HG03196 (cell line): ENCODE results near the gene ZNF674.
"Not testable (repeated sequence)": the region's sequence is repeated elsewhere in the genome, so short reads cannot be mapped to it uniquely, and the experiment has no call there.

Source experiments
- ATAC-seq: cut with Tn5 transposase; IDR thresholded peaks from one replicate; pipeline ENCODE4 v1.9.1; 2021; ENCODE audit not compliant: unreplicated experiment

The ZNF674 gene

DNA sequence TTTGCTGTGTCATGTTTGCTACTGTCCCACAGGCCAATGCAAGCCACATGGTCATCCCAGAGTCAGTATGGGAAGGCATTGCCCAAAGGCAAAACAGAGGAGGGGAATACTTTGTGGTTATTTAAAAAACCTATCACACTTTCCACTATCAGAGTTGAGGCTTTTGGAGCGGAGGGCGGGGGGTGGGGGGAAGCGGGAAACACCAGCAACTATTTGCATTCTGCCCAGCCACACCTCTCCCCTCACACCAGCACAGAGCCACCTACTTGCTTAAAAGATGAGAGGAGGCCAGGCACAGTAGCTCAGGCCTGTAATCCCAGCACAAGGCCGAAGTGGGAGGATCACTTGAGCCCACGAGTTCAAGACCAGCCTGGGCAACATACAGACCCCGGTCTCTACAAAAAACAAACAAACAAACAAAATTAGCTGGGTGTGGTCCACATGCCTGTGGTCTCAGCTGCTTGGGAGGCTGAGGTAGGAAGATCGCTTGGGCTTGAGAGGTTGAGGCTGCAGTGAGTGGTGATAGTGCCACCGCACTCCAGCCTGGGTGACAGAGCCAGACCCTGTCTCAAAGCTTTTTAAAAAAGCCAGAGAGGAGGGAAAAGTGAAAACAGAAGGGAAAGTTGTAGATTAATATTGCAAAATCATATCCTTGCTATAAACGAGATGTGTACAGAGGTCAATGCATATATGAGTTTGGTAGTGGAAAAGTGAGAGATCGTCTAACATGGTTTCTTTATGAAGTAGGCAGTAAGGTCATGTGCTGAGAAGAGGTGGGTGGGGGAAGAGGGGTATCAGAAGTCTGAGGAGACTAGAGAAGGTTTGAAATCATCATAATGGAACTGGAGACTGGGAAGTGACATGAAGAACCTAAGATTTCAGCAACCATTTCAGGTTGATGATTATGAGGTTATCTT is 26.5 kb upstream of the ZNF674 start:
- ATAC-seq = no peak

DNA sequence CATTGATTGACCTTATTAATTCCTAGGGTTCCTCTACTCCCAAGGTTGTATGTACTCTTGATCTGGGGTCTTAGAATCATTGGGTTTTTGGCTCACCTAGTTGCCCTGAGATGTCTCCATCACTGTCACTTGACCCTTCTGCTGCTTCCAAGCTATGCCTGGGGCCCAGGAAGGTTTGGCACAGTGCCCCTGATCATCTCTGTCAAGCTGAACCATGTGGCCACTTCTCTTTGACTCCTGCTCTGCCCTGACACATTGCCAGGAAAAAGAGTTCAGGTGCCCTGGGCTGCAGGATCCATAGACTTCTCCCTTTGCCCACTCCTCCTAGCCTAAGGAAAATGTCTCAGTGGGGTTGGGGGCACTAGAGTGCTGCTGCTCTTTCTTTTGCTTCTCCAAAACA is 24.4 kb upstream of the ZNF674 start:
- no peak for ATAC-seq

DNA sequence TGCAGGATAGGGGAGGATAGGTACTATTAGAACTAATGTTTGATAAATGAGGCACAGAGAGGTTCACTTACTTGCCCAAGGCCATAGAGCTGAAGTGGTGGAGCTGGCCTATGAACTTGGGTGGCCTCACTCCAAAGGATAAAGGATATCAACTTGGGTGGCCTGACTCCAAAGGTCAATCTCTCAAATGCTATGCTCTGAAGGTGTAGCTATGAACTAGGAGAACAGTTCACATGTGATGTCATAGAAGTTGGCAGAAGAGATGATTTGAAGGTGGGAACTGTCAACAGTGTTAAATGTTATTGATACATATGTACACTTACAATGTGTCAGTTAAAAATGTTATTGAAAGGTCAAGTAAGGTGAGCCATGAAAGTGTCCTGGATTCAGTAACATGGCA is 22.2 kb upstream of the ZNF674 start:
- no peak for ATAC-seq

DNA sequence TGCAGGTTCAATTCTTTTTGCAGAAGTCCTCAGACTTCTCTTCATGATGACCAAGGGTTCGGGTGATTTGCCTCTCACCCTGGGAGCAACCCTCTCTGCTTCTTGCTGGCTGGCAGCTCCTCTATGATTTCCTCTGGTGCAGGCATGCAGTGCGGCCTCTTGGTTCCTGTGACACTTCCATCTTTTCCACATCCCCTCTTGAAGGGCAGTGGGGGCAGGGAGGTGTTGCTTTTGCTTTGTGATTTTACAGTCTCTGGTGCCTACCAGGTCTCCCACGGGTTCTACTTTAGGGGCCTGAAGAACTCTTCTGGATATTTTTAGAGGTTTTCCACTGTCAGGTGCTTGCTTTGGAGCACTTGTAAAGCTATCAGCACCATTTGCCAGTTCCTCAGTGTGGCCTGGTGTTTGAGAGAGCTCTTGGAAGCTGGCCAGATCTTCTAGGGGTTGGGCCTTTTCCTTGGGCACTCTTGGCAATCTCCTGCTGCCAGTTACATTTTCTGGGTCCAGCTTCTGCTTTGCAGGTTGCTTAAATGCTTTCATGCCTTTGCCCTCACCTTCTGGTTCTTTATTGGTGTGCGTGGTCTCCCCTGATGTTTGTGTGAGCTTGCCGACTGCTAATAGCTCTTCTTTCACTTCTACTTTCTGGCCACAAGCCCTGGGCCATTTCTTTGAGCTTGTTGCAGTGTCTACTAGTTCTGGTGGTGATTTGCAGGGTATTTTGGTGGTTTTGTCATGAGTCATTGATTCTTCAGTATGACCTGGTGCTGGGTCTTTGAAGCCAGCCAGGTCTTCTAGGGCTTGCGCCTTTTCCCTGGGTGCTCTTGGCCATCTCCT is 16.8 kb upstream of the ZNF674 start:
- peak; percentile 98 for ATAC-seq

DNA sequence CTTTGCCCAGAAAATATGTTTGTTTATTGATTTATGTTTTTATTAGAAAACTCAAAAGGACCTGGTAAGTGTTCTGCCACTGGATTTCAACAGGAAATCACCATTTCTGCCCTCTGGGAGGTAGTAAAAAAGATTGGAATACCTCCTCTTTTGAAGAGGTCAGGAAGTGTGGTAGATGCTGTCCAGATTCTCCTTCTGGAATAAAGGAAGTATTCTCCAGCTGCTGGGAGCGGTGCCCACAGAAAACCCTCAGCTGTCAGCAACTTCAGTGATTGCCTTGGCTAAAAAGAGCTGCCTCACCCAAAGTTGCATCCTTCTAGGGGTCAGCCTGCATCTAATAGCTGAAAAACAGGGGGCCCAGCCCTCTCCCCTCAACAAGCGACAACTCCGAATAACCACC is 13.8 kb upstream of the ZNF674 start:
- no peak for ATAC-seq

DNA sequence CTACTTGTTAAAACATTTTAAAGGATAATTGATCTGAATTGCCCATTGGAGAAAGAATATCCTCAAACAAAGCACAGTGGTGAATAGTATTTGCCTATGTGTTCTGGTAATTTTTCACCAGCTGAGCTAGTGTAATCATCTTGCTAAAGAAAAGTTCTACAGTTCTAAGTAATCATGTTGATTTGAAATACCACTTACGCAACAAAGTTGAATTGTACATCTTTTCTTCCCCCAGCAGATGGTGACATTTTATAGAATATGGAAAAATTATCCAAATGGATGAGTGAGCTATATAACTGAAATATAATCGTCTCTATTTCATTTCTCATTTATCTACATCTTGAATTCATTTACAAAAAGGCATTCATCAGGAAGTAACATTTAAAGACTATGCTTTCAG is 9.7 kb upstream of the ZNF674 start:
- no peak for ATAC-seq

DNA sequence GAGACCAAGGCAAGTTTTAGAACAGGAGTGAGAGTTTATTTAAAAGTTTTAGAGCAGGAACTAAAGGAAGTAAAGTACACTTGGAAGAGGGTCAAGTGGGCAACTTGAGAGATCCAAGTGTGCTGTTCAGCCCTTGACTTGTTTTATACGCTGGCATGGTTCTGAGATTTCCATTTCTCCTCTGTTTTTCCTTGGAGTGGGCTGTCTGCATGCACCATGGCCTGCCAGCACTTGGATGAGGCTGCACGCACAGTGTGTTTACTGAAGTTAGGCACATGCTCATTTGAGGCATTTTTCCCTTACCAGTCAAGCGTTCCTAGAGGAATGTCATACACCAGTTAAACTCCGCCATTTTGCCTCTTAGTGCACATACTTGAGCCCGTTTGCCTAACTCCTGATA is 8.7 kb upstream of the ZNF674 start:
- no peak for ATAC-seq

DNA sequence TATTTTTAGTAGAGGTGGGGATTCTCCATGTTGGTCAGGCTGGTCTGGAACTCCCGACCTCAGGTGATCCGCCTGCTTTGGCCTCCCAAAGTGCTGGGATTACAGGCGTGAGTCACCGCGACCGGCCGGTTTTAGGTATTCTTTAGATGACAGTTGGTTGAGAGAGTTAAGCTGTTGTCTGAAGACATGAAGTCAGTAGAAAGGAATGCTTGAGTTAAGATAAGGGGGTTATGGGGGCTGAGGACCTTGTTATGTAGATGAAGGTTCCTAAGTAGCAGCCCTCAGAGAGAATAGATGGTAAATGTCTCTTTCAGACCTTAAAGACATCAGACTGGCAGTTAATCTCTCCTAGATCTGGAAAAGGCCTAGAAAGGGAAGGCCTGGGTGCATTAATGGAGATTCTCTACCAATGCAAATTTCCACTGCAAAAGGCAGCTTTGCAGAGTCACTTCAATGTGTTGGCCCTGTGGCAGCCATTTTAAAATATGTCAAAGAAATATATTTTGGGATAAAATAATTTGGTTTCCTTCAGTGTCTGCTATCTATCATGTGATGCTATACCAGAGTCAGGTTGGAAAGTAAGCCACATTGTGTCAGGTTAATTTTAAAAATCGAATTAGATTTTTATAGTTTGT is 6.4 kb upstream of the ZNF674 start:
- no peak for ATAC-seq

DNA sequence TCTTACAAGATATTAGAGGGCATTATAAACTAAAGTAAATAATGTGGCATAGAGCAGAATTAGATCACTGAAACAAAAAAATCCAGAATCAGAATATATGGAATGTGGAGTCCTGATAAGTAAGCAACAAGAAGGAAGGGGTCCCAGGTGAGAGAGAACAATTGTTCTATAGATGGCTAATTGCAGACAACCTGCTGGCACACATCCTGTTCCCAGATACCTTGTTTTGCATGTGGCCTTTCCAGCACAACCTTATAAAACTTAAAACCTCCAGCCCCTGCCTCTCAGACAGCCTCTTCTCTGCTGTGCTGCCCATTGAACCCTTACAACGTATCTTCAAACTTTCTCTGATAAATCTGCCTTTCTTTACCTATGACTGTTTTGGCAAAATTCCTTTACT is 4.7 kb upstream of the ZNF674 start:
- no peak for ATAC-seq

DNA sequence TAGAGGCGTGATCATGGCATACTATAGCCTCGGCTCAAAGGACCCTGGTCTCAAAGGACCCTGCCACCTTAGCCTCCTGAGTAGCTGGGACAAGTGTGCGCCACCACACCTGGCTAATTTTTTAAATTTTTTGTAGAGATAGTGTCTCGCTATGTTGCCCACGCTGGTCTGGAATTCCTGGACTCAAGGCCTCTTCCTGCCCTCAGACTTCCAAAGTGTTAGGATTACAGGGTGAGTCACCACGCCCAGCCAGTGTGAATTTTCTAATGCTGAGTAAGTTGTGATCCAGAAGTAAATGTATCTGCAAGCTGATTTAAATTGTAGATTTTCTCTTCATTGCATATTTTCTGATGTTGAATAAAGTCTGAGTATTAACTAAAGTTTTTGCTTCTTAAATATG is 2.6 kb upstream of the ZNF674 start:
- no peak for ATAC-seq

DNA sequence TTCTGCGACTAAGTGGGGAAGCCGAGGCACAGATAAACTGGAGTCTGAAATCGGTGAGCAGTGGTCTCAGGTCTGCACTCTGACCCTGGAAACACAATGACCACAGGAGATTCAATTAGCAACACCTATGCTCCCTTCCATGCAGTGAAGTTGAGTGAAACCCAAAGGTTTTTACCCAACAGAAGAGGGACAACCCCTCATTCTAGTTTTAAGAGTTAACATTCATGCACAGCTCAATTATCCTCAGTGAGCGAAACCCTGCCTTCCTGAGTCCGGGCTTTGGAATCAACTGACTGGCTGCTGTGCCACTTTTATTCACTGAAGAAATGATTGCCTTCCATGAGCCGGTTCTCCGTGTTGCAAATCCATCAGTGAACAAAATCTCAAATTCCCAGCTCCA is 694 bp downstream of the ZNF674 start:
- ATAC-seq = not testable (repeated sequence)

DNA sequence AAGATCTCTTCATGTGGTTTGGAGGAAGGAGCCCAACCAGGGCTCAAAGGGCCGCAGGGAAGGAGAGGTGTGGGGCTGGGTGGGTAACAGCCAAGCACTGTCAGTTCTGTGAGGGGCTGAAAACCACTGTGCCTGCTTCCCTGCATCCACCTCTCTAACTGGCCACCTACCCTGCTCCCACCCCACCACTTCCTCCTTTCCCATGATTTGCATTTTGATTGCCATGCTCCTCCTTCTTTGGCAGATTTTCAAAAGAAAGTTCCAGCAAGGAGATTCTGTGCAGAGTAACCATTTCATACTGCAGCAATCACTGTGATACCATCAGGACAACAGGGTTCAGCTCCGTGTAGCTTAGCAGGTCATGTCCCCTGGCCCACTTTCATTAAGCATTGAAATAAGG is 1.8 kb downstream of the ZNF674 start:
- ATAC-seq = no peak

DNA sequence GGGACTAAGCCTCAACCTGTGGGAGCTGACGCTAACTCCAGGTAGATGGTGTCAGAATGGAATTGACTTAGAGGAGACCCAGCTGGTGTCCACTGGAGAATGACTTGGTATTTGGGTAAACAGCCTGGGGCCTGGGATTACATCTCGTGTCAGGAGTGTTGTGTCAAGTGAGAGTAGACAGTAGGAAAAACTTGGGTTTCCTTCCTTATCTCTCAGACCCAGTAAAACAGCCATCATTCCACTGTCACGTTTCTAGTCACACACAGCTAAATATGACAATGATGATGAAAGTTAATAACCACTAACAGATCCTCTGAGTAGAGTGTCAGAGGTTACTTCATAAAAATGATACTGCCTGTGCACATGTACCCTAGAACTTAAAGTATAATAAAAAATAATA is 13.8 kb downstream of the ZNF674 start:
- no peak for ATAC-seq

DNA sequence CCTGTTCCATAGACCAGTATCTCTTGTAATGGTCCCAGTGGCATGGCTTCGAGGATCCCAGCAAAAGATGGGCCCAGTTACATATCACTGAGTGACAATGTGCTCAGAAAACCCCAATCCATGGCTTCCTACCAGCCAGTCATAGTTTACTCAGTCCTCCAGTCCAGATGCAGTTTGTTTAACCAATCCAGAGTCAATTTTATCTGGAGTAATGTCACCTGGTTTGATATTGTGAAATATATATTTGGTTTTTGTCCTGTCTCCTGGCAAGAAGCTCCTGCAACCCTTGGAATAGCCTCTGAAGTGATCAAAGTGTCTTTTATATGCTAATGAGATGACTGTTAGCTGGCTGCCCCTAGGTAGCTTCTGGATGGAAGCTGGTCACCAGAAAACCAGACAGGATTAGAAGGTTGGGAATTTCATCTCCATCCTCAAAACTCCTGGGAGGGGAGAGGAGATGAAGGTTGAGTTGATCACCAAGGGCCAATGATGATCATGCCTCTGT is 14.8 kb downstream of the ZNF674 start:
- not testable (repeated sequence) for ATAC-seq

DNA sequence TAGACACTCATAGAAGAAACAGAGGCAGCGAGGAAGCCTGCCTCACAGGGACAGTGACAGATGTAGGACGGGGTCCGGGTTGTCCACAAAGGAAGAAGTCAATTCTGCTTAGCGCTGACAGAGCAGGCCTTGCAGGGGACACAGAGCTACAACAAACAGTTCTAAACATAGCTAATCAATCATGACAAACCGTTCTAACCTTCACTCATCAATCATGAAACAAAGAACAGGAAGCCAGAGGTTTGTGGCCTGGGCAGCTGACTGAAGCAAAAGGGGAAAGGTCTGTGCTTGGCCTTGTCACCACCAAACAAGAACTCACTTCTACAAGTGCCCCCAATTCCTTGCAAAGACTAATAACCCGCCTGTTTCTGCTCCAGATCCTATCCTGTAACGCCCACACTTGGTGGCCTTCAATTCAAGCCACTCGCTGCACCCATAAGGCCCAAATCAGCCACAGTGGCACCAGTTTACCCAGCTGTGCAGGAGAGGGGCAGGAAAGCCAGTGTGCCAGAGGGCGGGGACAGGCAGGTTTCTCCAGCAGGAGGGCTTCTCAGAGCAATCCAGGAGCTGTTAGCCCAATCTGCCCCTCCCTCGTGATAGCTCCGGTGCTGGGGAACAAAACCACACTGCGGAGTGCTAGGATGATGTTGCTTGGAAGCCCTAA is 15.3 kb downstream of the ZNF674 start:
- not testable (repeated sequence) for ATAC-seq

DNA sequence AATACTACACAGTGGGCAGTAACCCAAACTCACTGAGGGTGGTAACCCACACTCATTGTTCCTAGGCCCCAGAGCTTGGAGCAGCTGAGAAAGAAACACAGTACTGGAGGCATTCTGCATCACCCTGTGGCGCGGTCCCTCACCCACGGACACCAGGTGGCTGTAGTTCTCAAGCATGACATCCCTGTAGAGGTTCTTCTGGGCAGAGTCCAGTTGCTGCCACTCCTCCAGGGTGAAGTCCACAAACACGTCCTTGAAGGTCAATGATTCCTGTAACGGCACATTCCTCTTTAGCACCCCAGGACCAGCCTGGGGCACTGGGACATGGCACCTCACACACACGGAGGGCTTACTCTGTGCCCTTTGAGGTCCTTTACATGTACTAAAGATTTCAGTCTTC is 16.6 kb downstream of the ZNF674 start:
- not testable (repeated sequence) for ATAC-seq

DNA sequence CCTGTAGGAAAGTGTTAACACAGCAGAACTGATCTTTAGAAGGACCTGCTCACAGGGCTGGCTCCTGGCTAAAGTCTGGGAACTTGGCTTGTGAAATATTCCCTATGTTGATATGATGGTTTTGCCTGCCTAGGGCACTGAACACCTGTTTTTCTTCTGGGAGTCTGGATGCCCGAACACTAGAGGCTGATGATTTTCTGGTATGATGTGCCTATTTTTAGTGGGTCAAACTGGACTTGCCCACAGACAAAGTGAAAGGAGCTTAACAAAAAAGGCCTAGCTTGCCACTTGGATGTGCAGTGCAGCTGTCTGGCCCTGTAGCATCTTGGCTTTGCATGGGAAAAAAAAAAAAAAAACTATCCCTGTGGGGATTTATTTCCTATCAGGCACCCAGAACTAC is 39.1 kb downstream of the ZNF674 start:
- no peak for ATAC-seq

DNA sequence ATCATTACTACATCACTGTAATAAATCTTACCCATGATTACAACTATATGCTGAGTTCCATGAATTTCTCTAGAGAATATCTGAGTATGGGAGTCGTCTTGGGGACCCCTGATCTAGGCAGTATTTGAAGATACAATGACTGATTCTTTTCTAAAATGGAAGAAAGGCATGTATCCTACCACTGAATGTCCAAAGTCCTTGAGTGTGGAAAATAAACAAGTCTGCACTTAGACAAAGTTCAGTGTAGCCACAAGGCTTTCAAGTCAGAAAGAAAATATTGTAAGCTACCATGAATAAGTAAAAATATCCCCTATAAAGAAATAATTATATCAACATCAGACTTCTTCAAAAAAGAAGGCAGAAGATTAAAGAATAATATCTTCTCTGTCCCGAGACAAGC is 42.4 kb downstream of the ZNF674 start:
- ATAC-seq = no peak

DNA sequence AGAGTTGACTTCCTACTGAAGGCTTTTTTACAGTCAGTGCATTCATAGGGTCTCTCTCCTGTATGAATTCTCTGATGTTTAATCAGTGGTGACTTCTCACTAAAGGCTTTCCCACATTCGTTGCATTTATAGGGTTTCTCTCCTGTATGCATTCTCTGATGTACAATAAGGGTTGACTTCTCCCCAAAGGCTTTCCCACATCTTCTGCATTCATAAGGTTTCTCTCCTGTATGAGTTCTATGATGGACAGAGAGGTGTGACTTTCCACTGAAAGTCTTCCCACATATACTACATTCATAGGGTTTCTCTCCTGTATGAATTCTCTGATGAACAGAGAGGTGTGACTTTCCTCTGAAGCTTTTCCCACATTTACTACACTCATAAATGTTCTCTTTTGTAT is 45.2 kb downstream of the ZNF674 start:
- ATAC-seq = no peak

DNA sequence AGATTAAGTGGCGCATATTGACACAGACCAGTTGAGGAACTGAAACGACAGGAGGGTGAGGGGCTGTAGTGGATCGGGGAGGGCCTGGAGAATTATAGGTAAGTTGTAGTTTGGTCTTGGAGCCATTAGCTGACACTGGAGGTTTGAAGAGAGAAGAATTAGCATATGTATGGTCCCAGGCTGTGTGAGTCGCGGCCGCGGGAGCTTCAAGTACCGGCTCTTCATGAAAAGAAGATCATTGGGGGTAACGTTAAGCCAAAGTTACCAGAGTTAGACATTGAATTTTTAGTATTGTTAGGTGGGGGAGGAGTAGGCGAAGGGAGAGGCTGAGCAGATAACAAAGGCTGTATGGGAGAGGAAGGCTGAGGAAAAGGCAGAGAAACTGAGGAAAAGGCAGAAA is 56.5 kb downstream of the ZNF674 start:
- ATAC-seq = no peak

DNA sequence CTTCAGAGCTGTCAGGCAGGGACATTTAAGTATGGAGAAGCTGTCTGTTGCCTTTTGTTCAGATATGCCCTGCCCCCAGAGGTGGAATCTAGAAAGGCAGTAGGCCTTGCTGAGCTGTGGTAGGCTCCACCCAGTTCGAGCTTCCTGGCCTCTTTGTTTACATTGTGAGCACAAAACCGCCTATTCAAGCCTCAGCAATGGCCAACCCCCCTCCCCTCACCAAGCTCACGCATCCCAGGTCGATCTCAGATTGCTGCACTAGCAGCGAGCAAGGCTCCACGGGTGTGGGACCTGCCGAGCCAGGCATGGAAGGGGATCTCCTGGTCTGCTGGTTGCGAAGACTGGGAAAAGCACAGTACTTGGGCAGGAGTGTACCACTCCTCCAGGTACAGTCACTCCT is 59.3 kb downstream of the ZNF674 start:
- no peak for ATAC-seq
